Effector memory CD8-positive, alpha-beta T cell (primary cell): ENCODE data around the gene GOLGA8A.
"Not testable (repeated sequence)": the region's sequence is repeated elsewhere in the genome, so short reads cannot be mapped to it uniquely, and the experiment has no call there.

Source experiments
- ATAC-seq: fragments of 150-1000 bp; cut with Tn5 transposase; replicated peaks from 2 replicates; pipeline ENCODE4 v1.10.0; 2021; ENCODE audit warnings: mild to moderate bottlenecking, moderate library complexity
- DNase-seq, 3 experiments: peaks; one replicate each; pipeline ENCODE4 v3.0.0; 2021
- H3K27ac Mint-ChIP-seq, 2 donors: one replicate each; pipeline ENCODE4 v1.8.0; 2022; ENCODE audit warnings: mild to moderate bottlenecking in 2 of 2, mixed read lengths in 2 of 2, moderate library complexity in 2 of 2
- H3K27me3 Mint-ChIP-seq, 2 donors: one replicate each; pipeline ENCODE4 v1.8.0; 2022; ENCODE audit warnings: mixed read lengths in 2 of 2
- H3K36me3 Mint-ChIP-seq: one replicate; pipeline ENCODE4 v1.8.0; 2022; ENCODE audit warnings: mild to moderate bottlenecking, moderate library complexity, mixed read lengths; ENCODE audit not compliant: insufficient read depth
- H3K4me1 Mint-ChIP-seq, 2 donors: one replicate each; pipeline ENCODE4 v1.8.0; 2022; ENCODE audit warnings: low read depth in 2 of 2, mixed read lengths in 2 of 2
- H3K4me3 Mint-ChIP-seq, 2 donors: one replicate each; pipeline ENCODE4 v1.8.0; 2022; ENCODE audit warnings: mild to moderate bottlenecking in 2 of 2, mixed read lengths in 2 of 2, moderate library complexity in 2 of 2
- H3K9me3 Mint-ChIP-seq, 2 donors: one replicate each; pipeline ENCODE4 v1.8.0; 2022; ENCODE audit warnings: mixed read lengths in 2 of 2

The GOLGA8A gene

DNA sequence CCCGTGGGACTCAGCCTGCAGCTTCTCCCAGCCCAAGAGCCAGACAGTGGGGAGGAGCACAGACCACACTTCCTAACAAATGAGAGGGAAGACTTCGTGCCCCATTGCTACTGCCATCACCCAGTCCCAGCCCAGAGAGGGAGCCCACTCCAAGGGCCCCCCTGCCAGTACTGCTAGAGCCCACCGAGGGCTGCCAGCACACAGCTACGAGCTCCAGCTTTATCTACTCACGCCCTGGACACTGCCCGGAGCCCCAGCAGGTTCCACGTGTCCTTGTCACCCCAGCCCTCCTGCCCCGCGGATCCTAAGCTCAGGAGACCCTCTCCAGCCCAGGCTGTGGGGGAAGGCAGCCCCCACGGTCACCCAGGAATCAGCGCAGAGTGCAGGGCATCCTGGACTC lies 1.9 kb downstream of the GOLGA8A start:
- Mint-ChIP-seq H3K27ac (peak overlapping the region; percentile 84 to 93), H3K4me3 (peak overlapping the region; percentile 84), H3K4me1 (peaks cover 20 to 24% of the 10 kb centered on the region in 2 donors), H3K9me3 (no peaks in the 10 kb centered on the region), H3K27me3 (no peaks in the 10 kb centered on the region), H3K36me3 (peaks cover 26% of the 10 kb centered on the region)
- ATAC-seq (no peak), DNase-seq (no peak)

DNA sequence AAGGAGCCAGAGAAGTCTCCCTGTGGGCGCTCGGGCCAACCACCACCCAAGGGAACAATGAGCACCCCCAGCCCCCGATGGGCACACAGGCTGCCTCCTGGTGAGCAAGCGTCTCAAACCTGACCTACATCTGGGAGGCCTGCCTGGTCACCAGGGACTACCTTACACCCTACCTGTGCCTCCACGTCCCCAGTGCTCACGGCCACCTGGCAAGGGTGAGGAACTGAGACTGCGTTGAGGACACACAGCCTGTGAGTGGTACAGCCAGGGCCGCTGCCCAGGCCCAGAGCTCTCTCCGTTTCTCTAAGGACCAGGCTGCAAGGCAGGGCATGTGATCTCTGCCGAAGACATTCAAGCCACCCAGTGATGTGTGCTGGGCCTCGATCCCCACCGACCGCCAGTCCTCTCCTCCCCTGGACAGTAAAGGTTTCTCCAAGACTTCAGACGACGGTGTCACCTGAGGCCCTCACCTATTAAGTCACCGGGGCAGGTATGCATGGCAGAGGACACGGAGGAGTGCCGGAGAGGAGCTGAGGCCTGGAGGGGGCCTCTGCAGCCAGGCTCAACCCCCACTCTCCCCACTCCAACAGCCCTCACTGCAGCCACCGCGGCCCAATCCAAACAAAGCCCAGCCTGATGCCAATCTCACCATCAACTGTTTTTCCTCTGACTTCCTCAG lies 2.8 kb downstream of the GOLGA8A start:
- DNase-seq (no peak), ATAC-seq (no peak)
- peaks cover 21 to 24% of the 10 kb centered on the region in 2 donors for H3K4me1 Mint-ChIP-seq
- H3K9me3 Mint-ChIP-seq: no peaks in the 10 kb centered on the region
- no peak overlapping the region for H3K4me3 Mint-ChIP-seq
- H3K27ac Mint-ChIP-seq: no peak overlapping the region
- peaks cover 26% of the 10 kb centered on the region for H3K36me3 Mint-ChIP-seq
- no peaks in the 10 kb centered on the region for H3K27me3 Mint-ChIP-seq

DNA sequence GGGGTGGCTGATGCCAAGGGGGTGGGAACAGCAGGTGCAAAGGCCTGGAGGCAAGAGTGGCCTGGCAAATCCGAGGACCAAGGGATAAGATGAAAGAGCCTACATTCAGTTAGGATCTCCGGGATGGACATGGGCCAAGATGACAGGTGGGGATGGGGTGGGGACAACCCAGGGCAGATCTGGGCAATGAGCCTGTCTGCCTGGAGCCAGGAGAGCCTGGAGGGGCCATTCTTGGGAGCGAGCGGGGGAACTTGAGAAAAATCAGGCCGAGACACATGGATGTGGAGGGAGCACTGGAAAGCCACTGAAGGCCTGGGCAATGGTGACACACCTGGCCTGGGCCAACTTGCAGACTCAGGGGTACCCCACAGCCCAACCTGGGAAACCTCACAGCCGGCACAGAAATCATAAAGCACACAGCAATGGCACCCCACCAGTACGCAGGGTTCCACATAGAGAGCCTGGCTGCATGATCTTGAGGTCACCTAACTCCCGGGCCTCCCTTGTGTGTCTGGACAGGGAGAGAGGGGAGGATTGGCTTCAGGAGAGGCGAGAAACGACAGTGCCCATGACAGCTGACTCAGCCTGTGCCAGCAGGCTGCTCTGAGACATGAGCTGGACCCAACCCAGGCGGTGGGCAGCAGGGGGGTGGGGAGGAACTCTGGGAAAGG lies 3.5 kb downstream of the GOLGA8A start:
- not testable (repeated sequence) for DNase-seq, H3K27ac Mint-ChIP-seq, ATAC-seq, H3K27me3 Mint-ChIP-seq, H3K9me3 Mint-ChIP-seq, H3K4me3 Mint-ChIP-seq
- peaks cover 28% of the 10 kb centered on the region for H3K36me3 Mint-ChIP-seq
- peaks cover 21 to 24% of the 10 kb centered on the region in 2 donors for H3K4me1 Mint-ChIP-seq

DNA sequence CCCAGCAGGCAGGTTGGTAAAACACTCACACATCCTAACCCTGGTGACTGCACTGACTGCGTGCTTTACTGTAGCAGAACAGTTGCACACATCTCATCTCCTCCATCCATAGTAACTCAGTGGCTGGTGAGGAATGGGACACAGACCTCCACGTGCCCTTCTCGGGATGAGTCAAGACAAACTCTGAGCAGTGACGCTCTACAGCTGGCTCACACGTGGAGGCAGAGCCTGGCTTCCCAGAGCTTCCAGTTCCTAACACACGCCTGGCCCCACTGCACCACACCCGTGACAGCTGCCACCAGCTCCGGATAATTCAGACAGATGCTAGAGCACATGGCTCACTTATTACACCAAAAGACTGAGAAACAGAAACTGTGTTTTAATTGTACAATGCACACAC lies 7.0 kb downstream of the GOLGA8A start:
- Mint-ChIP-seq H3K4me1 (peaks cover 11 to 13% of the 10 kb centered on the region in 2 donors), H3K36me3 (peaks cover 36% of the 10 kb centered on the region)
- H3K27ac Mint-ChIP-seq, DNase-seq, H3K4me3 Mint-ChIP-seq, ATAC-seq, H3K9me3 Mint-ChIP-seq, H3K27me3 Mint-ChIP-seq: not testable (repeated sequence)

DNA sequence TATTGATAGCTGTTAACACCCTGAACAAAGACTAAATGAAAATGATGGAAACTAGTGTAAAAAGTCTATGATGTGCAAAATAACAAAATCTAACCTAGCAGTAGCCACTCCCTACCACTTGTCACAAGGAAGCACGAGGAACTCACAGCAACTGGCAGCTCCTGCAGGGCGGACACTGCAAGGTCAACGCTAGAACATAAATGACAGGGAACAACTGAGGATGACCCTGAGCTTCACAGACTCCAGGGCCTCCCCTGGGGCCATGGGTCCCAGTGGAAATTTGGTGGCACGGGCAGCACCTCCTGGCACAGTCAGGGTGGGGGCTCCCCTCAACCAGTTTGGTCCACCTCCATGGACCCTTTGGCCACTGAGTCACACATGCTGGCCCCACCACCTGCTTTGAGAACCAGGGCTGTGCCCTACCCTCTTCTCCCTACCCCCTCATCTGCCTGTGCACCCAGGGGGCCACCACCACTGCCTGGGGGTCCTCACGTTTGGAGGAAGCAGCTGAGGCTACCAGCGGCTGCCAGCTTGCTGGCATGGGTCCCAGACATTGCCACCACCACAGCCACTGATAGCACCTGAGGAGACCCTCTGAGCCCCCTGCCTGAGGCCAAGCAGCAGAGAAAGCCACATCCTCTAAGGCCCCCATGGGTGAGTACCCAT lies 14.1 kb downstream of the GOLGA8A start:
- not testable (repeated sequence) for H3K4me1 Mint-ChIP-seq, DNase-seq, H3K4me3 Mint-ChIP-seq, H3K27me3 Mint-ChIP-seq, H3K27ac Mint-ChIP-seq, H3K9me3 Mint-ChIP-seq, ATAC-seq
- peaks cover 19% of the 10 kb centered on the region for H3K36me3 Mint-ChIP-seq

DNA sequence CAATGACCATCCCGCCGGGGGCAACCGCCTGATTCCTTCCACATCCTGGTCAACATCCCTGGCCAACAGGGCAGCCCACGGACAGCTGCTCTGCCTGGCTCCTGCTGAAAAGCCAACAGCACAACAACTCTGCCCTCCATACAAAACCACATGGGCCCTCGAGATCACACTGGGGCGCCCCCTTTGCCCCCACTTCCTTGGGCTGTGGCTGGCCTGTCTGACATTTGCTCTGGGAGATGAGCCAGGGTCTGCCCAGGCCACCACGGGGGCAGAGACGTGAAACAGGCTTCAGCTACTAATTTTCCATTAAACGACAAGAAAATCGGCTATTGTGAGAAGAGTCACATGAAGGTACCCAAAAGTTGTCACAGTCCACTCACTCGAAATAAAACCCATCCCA lies 16.7 kb downstream of the GOLGA8A start:
- not testable (repeated sequence) for H3K36me3 Mint-ChIP-seq, H3K4me1 Mint-ChIP-seq, H3K27me3 Mint-ChIP-seq, H3K4me3 Mint-ChIP-seq, ATAC-seq, DNase-seq, H3K9me3 Mint-ChIP-seq, H3K27ac Mint-ChIP-seq

DNA sequence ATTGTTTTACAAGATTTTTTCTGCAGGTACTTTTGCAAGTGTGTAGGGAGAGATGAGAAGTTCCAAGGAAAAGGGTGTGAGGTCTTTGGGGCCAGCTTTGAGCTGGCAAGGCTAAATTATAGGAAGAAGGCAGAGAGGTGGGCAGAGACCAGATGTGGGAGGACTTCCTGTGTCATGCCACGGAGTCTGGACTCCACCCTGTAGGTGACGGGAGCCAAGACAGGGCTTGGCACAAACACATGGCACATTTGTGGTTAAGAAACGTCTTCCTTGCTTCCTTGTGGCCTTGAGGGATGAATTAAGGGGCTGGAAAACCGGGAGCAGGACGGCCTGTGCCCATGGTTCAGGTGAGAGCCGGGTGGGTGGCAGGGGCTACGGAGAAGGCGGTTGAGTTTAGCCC lies 19.2 kb downstream of the GOLGA8A start:
- not testable (repeated sequence) for H3K4me3 Mint-ChIP-seq, H3K4me1 Mint-ChIP-seq

DNA sequence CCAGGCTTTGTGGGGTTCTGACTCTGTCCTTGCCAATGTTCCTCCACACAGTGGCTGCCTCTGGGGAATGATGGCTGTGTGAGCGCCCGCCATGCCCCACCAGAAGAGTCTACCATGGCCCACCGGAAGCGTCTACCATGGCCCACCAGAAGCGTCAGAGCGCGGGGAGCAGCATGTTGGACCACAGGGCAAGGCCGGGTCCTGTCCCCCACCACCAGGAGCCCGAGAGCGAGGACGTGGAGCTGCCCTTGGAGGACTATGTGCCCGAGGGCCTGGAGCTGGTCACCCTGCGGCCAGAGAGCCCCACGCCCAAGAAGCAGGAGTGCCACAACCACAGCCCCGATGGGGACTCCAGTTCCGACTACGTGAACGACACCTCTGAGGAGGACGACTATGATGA lies 28.1 kb downstream of the GOLGA8A start:
- not testable (repeated sequence) for ATAC-seq, H3K27ac Mint-ChIP-seq, H3K36me3 Mint-ChIP-seq, H3K27me3 Mint-ChIP-seq, DNase-seq, H3K4me1 Mint-ChIP-seq, H3K9me3 Mint-ChIP-seq, H3K4me3 Mint-ChIP-seq

More for the DNA sequence above, 19.2 kb downstream of the GOLGA8A start:
- not testable (repeated sequence) for H3K27me3 Mint-ChIP-seq, ATAC-seq, H3K9me3 Mint-ChIP-seq, DNase-seq, H3K36me3 Mint-ChIP-seq
- peak overlapping the region in 1 of 2 donors; percentile 73 for H3K27ac Mint-ChIP-seq

DNA sequence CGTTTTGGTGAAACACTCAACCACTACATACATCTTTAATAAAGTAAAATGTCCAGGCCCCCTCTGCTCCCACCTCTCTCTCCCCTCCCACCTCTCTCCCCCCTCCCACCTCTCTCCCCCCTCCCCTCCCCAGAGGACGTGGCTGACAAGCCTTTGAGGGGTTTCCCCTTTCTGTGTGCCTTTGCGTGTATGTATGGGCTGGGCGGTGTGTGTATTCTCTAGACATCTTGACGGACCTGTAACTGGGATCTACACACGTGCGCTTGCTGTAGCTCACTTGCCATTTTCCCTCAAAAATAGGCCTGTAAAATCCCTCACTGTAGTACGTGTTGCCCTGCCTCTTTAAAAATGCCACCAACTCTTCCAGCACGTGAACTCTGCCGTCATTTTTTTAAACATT lies 28.6 kb downstream of the GOLGA8A start:
- H3K9me3 Mint-ChIP-seq, H3K4me1 Mint-ChIP-seq, H3K27me3 Mint-ChIP-seq, H3K4me3 Mint-ChIP-seq, H3K27ac Mint-ChIP-seq, DNase-seq, H3K36me3 Mint-ChIP-seq: not testable (repeated sequence)
- peak; percentile 46 for ATAC-seq

DNA sequence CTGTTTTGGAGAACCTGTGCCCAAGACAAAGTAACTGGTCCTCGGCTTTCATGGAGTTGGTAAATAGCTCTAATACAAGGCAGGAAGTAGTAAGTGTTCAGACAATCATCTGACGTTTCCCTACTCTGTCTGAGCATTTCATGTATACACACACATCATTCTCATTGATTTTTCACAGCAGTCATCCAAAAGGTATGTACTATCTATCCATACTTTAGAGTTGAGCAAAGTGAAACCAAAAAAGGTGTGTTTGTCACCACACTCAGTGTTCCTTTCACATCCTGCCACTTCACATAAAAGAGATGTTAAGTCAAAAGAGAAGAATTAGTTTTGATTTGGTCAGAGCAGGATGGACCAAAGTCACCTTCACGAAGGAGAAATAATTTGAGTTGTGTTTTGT lies 33.7 kb downstream of the GOLGA8A start:
- DNase-seq, H3K27ac Mint-ChIP-seq, H3K4me1 Mint-ChIP-seq, H3K4me3 Mint-ChIP-seq, H3K36me3 Mint-ChIP-seq, H3K27me3 Mint-ChIP-seq, H3K9me3 Mint-ChIP-seq: not testable (repeated sequence)
- peak; percentile 56 for ATAC-seq

DNA sequence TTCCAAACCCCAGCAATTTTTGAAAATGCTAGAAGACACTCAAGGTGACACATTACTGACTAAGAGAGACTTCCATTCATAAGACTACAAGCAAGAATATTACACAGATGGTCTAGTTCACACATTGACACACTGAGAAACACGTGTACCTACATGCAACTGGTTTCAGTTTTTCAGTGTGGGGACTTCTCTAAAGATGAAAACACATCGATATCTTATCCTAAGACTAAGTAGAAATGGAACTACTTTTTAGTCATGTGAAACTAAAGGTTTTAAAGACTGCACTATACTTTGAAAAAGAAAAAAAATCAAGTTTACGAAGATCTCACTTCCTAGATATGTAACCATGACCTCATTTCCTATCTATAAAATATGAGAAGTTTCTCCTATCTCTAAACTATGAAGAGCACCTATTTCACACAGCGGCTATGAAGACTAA lies 34.4 kb downstream of the GOLGA8A start:
- ATAC-seq: peak; percentile 51
- not testable (repeated sequence) for H3K27me3 Mint-ChIP-seq, H3K4me1 Mint-ChIP-seq, H3K4me3 Mint-ChIP-seq, DNase-seq, H3K9me3 Mint-ChIP-seq, H3K27ac Mint-ChIP-seq, H3K36me3 Mint-ChIP-seq

DNA sequence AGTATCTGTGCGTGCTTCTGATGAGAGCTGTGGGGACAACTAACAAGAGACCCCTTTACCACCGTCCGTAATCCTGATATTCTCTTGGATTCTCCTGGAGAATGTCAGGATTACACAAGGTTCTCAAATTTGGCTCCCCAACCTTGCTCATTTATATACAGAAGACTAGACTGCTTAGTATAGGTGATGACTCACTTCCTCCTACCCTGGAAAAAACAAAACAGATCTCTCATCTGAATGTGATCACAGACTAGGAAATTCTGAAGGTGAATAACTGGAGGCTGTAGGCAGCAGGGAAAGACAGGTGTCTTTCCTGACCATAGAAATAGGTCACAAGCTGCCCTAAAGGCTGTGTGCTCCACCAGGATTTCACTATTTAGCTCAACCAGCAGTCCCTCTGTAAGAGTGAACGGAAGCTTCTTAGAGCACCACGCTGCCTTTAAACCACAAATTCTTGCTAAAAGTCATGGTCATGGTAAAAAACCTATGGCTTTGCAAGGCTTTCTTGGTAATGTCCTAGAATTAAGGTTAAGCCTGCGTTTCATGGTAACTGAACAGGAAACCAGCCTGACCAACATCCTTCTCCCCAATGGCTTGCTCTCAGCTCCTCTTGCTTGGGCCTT lies 39.9 kb downstream of the GOLGA8A start:
- H3K27ac Mint-ChIP-seq, DNase-seq, H3K4me3 Mint-ChIP-seq, H3K9me3 Mint-ChIP-seq, H3K4me1 Mint-ChIP-seq, H3K36me3 Mint-ChIP-seq, H3K27me3 Mint-ChIP-seq: not testable (repeated sequence)
- ATAC-seq: peak; percentile 70

DNA sequence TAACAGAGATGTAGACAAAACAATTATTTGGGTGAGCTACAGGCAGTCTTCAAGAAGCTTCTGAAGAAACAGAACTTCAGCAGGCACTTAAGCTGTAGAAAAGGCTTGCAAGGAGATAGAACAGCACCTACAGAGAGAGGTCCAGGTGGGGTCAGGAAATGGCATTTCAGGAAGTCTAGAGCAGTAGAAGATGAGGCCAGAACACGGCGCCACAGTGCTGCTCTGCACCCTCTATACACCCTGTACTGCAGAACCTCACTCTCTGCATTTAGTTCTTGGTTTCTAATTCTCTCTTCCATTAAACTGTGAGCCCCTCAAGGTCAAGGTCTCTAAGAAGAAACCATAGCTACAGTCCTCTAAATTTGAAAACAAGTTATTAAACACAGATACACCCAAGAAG lies 44.6 kb downstream of the GOLGA8A start:
- H3K27ac Mint-ChIP-seq: not testable (repeated sequence)

More for the DNA sequence above, 44.6 kb downstream of the GOLGA8A start:
- not testable (repeated sequence) for H3K4me1 Mint-ChIP-seq, ATAC-seq, DNase-seq, H3K9me3 Mint-ChIP-seq, H3K4me3 Mint-ChIP-seq, H3K27me3 Mint-ChIP-seq, H3K36me3 Mint-ChIP-seq
